PC-9 (cell line): ENCODE data around the gene METRN.

Experiments
- CTCF ChIP-seq: fragments of 200-600 bp; sonication (generic); conservative IDR thresholded peaks from 2 replicates; pipeline ENCODE4 v1.6.1; 2017; ENCODE audit warnings: mixed run types, antibody characterized with exemption, mild to moderate bottlenecking, moderate library complexity
- EZH2 ChIP-seq: fragments of 200-600 bp; sonication (generic); IDR thresholded peaks from 2 replicates; pipeline ENCODE4 v1.8.0; 2017; ENCODE audit warnings: antibody characterized with exemption, low read depth

GRCh38 chr16:718389-718788, 3.5 kb downstream of the METRN start:
- TF ChIP-seq CTCF (no peak), EZH2 (no peak)
